Immature natural killer cell (primary cell): ENCODE measurements around the gene LPAR3. TPM values are rescaled to one million over a fixed set of nuclear protein-coding genes. Genes with fewer than 3 reads are reported as not detected.

Source experiments
- DNase-seq, 3 donors: peaks; one replicate each; pipeline ENCODE4 v3.0.0; 2022; ENCODE audit warnings: mixed read lengths in 1 of 3
- H3K27ac Mint-ChIP-seq, 6 donors: one replicate each; pipeline ENCODE4 v1.8.0; 2020; ENCODE audit warnings: mixed read lengths in 6 of 6, mild to moderate bottlenecking in 5 of 6, inconsistent platforms in 4 of 6, moderate library complexity in 3 of 6
- H3K27me3 Mint-ChIP-seq, 3 donors: one replicate each; pipeline ENCODE4 v1.8.0; 2020 to 2021; ENCODE audit warnings: low read depth in 3 of 3, mild to moderate bottlenecking in 3 of 3, mixed read lengths in 3 of 3, moderate library complexity in 3 of 3, inconsistent platforms in 1 of 3
- H3K36me3 Mint-ChIP-seq, 3 donors: one replicate each; pipeline ENCODE4 v1.8.0; 2020; ENCODE audit warnings: mixed read lengths in 3 of 3, inconsistent platforms in 2 of 3, mild to moderate bottlenecking in 2 of 3
- H3K4me1 Mint-ChIP-seq, 2 donors: one replicate each; pipeline ENCODE4 v1.8.0; 2020; ENCODE audit warnings: inconsistent platforms in 2 of 2, mild to moderate bottlenecking in 2 of 2, mixed read lengths in 2 of 2, moderate library complexity in 1 of 2
- H3K4me3 Mint-ChIP-seq, 5 donors: one replicate each; pipeline ENCODE4 v1.8.0; 2020; ENCODE audit warnings: mild to moderate bottlenecking in 5 of 5, mixed read lengths in 5 of 5, inconsistent platforms in 3 of 5, moderate library complexity in 3 of 5
- H3K9me3 Mint-ChIP-seq, 6 donors: one replicate each; pipeline ENCODE4 v1.8.0; 2020; ENCODE audit warnings: mild to moderate bottlenecking in 6 of 6, mixed read lengths in 6 of 6, inconsistent platforms in 4 of 6, moderate library complexity in 3 of 6
- polyA plus RNA-seq, 3 donors: library from polyadenylated mRNA; unstranded; fragments of 300-500 nt; fragmentation: Illumina TruSeq; gene quantifications; one replicate each; pipeline ENCODE4 v1.2.3, GENCODE V29; 2021

The LPAR3 gene
- polyA plus RNA-seq, 3 donors from 2014 or later: 0.30 TPM; not detected in 2

- H3K9me3 Mint-ChIP-seq: no peaks in the 10 kb centered on the region
- no peak overlapping the region for H3K4me3 Mint-ChIP-seq
- H3K27ac Mint-ChIP-seq: no peak overlapping the region
- no peaks in the 10 kb centered on the region for H3K36me3 Mint-ChIP-seq
- DNase-seq: no peak
- H3K27me3 Mint-ChIP-seq: peaks cover 0 to 6% (median 2%) of the 10 kb centered on the region in 3 donors
- H3K4me1 Mint-ChIP-seq: peaks cover 0 to 2% of the 10 kb centered on the region in 2 donors
Measured at GRCh38 chr1:84887261-84887934, 5.6 kb downstream of the LPAR3 start.

- H3K27ac Mint-ChIP-seq: no peak overlapping the region
- H3K36me3 Mint-ChIP-seq: no peaks in the 10 kb centered on the region
- no peaks in the 10 kb centered on the region for H3K4me1 Mint-ChIP-seq
- peaks cover 0 to 2% (median 0%) of the 10 kb centered on the region in 6 donors for H3K9me3 Mint-ChIP-seq
- no peak overlapping the region for H3K4me3 Mint-ChIP-seq
- DNase-seq: no peak
- H3K27me3 Mint-ChIP-seq: peaks cover 0 to 2% (median 0%) of the 10 kb centered on the region in 3 donors
Measured at GRCh38 chr1:84885469-84885868, 7.5 kb downstream of the LPAR3 start.

- H3K9me3 Mint-ChIP-seq: peaks cover 0 to 2% (median 0%) of the 10 kb centered on the region in 6 donors
- H3K36me3 Mint-ChIP-seq: no peaks in the 10 kb centered on the region
- H3K27me3 Mint-ChIP-seq: peaks cover 0 to 2% (median 0%) of the 10 kb centered on the region in 3 donors
- no peak for DNase-seq
- H3K4me3 Mint-ChIP-seq: no peak overlapping the region
- no peak overlapping the region for H3K27ac Mint-ChIP-seq
- no peaks in the 10 kb centered on the region for H3K4me1 Mint-ChIP-seq
Measured at GRCh38 chr1:84884671-84885389, 8.2 kb downstream of the LPAR3 start.

GRCh38 chr1:84883286-84883685 lies 9.7 kb downstream of the LPAR3 start:
- peaks cover 0 to 2% (median 0%) of the 10 kb centered on the region in 6 donors for H3K9me3 Mint-ChIP-seq
- H3K4me3 Mint-ChIP-seq: no peak overlapping the region

DNA sequence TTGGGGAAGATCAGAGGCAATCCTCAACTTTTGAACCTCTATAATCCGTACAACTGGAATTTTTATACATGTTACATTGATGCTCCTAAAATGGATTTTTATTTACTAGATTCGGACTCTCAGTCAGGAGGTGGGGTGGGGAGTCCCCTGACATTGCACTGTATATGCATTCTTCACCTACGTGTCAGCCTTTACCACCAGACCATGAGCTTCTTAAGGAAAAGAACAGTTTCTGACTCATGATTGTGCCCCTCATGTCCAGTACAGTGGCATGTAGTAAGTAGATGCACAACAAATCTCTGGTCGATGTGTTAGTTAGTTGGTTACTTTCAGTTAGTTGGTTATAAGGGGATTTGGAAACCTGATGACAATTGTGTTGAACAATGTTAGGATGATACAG lies 15.4 kb downstream of the LPAR3 start:
- H3K4me3 Mint-ChIP-seq: no peak overlapping the region

More at GRCh38 chr1:84883286-84883685, 9.7 kb downstream of the LPAR3 start:
- peaks cover 0 to 5% (median 1%) of the 10 kb centered on the region in 3 donors for H3K27me3 Mint-ChIP-seq
- DNase-seq: no peak
- no peak overlapping the region for H3K27ac Mint-ChIP-seq
- H3K36me3 Mint-ChIP-seq: no peaks in the 10 kb centered on the region
- H3K4me1 Mint-ChIP-seq: peaks cover 0 to 3% of the 10 kb centered on the region in 2 donors

GRCh38 chr1:84876353-84876752 lies 16.7 kb downstream of the LPAR3 start:
- peak; percentile 32 to 36 (median 33) for DNase-seq

More for the DNA sequence above, 15.4 kb downstream of the LPAR3 start:
- no peaks in the 10 kb centered on the region for H3K36me3 Mint-ChIP-seq
- H3K4me1 Mint-ChIP-seq: peaks cover 8 to 19% of the 10 kb centered on the region in 2 donors
- no peak for DNase-seq
- H3K9me3 Mint-ChIP-seq: peaks cover 0 to 2% (median 0%) of the 10 kb centered on the region in 6 donors
- peaks cover 3 to 10% (median 10%) of the 10 kb centered on the region in 3 donors for H3K27me3 Mint-ChIP-seq
- no peak overlapping the region for H3K27ac Mint-ChIP-seq

GRCh38 chr1:84873366-84873765 lies 19.6 kb downstream of the LPAR3 start:
- no peaks in the 10 kb centered on the region for H3K9me3 Mint-ChIP-seq
- no peak overlapping the region for H3K4me3 Mint-ChIP-seq
- H3K36me3 Mint-ChIP-seq: no peaks in the 10 kb centered on the region
- no peak for DNase-seq
- H3K27me3 Mint-ChIP-seq: peaks cover 6 to 10% (median 9%) of the 10 kb centered on the region in 3 donors
- peaks cover 8 to 17% of the 10 kb centered on the region in 2 donors for H3K4me1 Mint-ChIP-seq
- no peak overlapping the region for H3K27ac Mint-ChIP-seq

More at GRCh38 chr1:84876353-84876752, 16.7 kb downstream of the LPAR3 start:
- Mint-ChIP-seq H3K27me3 (peaks cover 6 to 10% (median 10%) of the 10 kb centered on the region in 3 donors), H3K27ac (peak overlapping the region in 1 of 6 donors; percentile 44), H3K4me1 (peaks cover 8 to 19% of the 10 kb centered on the region in 2 donors), H3K36me3 (no peaks in the 10 kb centered on the region), H3K4me3 (peak overlapping the region in 2 of 5 donors; percentile 1 to 3), H3K9me3 (no peaks in the 10 kb centered on the region)

DNA sequence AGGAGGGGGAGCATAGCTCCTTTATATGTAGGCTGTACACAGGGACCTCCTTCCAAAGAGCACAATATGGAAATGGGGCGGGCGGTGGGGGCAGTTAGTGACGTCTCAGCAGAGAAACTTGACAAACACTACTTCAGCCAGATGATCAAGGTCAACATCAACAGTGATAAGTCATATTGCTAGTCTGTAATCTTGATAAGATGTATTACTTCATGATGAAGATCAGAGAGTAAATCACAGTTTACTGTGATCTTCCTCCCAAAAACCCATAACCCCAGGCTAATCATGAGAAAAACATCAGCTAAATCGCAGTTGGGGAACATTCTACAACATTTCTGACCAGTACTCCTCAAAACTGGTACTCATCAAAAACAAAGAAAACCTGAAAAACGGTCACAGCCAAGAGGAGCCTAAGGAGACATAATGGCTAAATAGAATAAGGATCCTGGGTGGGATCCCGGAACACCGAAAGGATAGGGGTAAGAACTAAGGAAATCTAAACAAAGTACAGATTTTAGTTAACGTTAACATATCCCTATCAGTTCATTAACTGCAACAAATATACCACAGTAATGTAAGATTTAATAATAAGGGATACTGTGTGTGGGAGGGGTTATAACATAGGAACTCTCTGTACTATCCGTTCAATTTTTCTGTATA lies 20.2 kb downstream of the LPAR3 start:
- Mint-ChIP-seq H3K9me3 (no peaks in the 10 kb centered on the region), H3K27ac (no peak overlapping the region), H3K36me3 (no peaks in the 10 kb centered on the region), H3K27me3 (peaks cover 4 to 9% (median 7%) of the 10 kb centered on the region in 3 donors), H3K4me1 (peaks cover 8 to 14% of the 10 kb centered on the region in 2 donors), H3K4me3 (no peak overlapping the region)
- no peak for DNase-seq

DNA sequence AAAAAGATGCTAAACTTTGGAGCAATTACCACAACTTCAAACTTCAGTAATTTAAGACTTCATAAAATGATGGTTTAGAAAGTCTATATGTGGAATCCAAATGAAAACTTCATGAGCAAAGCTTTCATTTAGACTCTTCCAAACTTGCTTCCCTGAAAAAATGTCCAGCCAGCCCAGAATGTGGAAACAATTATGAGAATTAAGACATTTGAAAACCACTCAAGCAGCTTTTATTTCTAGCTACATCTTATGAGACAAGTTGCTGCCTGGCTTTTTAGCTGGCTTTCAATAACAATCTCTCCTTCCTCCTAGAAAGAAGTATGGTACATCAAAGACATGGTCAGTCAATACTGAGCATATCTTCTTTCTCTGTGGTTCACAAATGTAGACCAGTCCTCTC lies 21.8 kb downstream of the LPAR3 start:
- H3K27me3 Mint-ChIP-seq: peaks cover 0 to 8% (median 5%) of the 10 kb centered on the region in 3 donors
- H3K4me1 Mint-ChIP-seq: peaks cover 2 to 4% of the 10 kb centered on the region in 2 donors
- H3K36me3 Mint-ChIP-seq: no peaks in the 10 kb centered on the region
- H3K9me3 Mint-ChIP-seq: no peaks in the 10 kb centered on the region
- no peak for DNase-seq
- H3K27ac Mint-ChIP-seq: no peak overlapping the region
- H3K4me3 Mint-ChIP-seq: no peak overlapping the region

- Mint-ChIP-seq H3K4me3 (no peak overlapping the region), H3K9me3 (no peaks in the 10 kb centered on the region), H3K27me3 (peaks cover 0 to 8% (median 5%) of the 10 kb centered on the region in 3 donors), H3K36me3 (no peaks in the 10 kb centered on the region), H3K27ac (no peak overlapping the region), H3K4me1 (no peaks in the 10 kb centered on the region)
- no peak for DNase-seq
Measured at GRCh38 chr1:84870591-84870990, 22.4 kb downstream of the LPAR3 start.

DNA sequence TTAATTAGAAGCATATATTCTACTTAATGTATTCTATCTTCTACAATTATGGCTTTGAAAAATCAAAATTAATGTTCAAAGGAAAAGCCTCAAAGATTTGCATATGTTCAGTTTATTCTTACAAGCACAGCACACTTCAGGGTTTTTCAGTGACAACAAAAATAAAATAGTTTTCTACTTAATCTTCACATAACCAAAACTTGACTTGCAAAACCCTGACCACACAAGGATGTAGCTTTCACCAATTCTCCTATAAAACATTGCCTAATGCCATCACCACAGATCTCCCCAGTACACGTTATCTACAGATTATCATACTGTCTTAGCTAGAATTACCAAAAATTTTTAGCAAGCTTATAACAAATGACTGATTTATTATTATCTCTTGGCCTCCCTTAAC lies 23.3 kb downstream of the LPAR3 start:
- no peak for DNase-seq
- Mint-ChIP-seq H3K27ac (no peak overlapping the region), H3K27me3 (peaks cover 0 to 6% (median 3%) of the 10 kb centered on the region in 3 donors), H3K4me3 (no peak overlapping the region), H3K36me3 (no peaks in the 10 kb centered on the region), H3K4me1 (no peaks in the 10 kb centered on the region), H3K9me3 (no peaks in the 10 kb centered on the region)

GRCh38 chr1:84862810-84863251 lies 30.2 kb downstream of the LPAR3 start:
- H3K36me3 Mint-ChIP-seq: no peaks in the 10 kb centered on the region
- no peaks in the 10 kb centered on the region for H3K9me3 Mint-ChIP-seq
- peaks cover 19 to 30% of the 10 kb centered on the region in 2 donors for H3K4me1 Mint-ChIP-seq
- H3K4me3 Mint-ChIP-seq: peak overlapping the region; percentile 40 to 58 (median 55)
- DNase-seq: peak; percentile 42 to 57 (median 45)
- H3K27me3 Mint-ChIP-seq: peaks cover 2 to 3% (median 2%) of the 10 kb centered on the region in 3 donors
- peak overlapping the region; percentile 18 to 80 (median 62) for H3K27ac Mint-ChIP-seq

DNA sequence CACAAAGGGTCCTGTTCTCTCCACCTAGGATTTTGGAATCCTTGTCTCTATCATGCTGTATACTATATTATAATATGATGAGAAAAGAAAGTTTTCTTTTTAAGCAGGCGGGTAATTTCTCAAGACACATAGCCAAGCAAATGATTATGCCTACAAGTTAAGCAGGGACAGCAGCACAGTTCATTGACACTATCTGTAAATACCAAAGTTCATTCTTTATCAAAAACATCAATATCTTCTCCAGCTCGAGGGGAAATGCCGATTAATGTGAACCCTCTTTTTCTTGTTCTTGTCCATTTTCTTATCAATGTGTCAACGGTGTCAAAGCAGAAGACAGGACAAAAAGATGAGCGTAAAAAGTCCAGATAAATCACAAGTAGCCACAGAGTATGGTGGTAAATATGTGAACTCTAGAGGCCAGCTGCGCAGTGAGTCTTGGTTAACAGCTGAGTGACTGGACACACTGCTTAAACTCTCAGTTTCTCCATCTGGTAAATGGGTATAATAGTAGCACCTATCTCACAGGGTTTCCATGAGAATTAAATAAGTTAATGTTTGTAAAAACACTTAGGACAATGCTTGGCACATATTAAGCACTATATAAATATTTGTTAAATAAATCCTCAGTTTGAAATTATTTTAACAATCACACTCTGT lies 30.9 kb downstream of the LPAR3 start:
- Mint-ChIP-seq H3K36me3 (no peaks in the 10 kb centered on the region), H3K27me3 (peaks cover 2 to 3% (median 2%) of the 10 kb centered on the region in 3 donors), H3K4me3 (peak overlapping the region in 1 of 5 donors; percentile 11), H3K27ac (peak overlapping the region in 2 of 6 donors; percentile 56 to 68), H3K4me1 (peaks cover 19 to 30% of the 10 kb centered on the region in 2 donors), H3K9me3 (no peaks in the 10 kb centered on the region)
- no peak for DNase-seq
